Uterus (tissue), 4 donors: ENCODE measurements around the gene ASNSD1. TPM values are rescaled to one million over a fixed set of nuclear protein-coding genes. Genes with fewer than 3 reads are reported as not detected.
"Not testable (repeated sequence)": the region's sequence is repeated elsewhere in the genome, so short reads cannot be mapped to it uniquely, and the experiment has no call there.

Experiments
- DNase-seq, 2 donors: peaks; one replicate each; pipeline ENCODE4 v3.0.0-alpha.2; 2019 to 2020
- H3K27ac ChIP-seq, 2 donors: fragments of 200-600 bp; sonication (generic); 1 replicate in 1 of 2; 2 replicates in 1 of 2; pipeline ENCODE4 v1.5.1; 2016 to 2018
- H3K27me3 ChIP-seq, 2 donors: fragments of 200-600 bp; sonication (generic); one replicate each; pipeline ENCODE4 v1.5.1; 2018 to 2019; ENCODE audit warnings: control low read depth in 1 of 2
- H3K36me3 ChIP-seq, 2 donors: fragments of 200-600 bp; sonication (generic); one replicate each; pipeline ENCODE4 v1.5.1; 2019; ENCODE audit warnings: control low read depth in 1 of 2
- H3K4me1 ChIP-seq, 2 donors: fragments of 200-600 bp; sonication (generic); one replicate each; pipeline ENCODE4 v1.5.1; 2018 to 2019; ENCODE audit warnings: control low read depth in 1 of 2
- H3K4me3 ChIP-seq, 2 donors: fragments of 200-600 bp; sonication (generic); 1 replicate in 1 of 2; 2 replicates in 1 of 2; pipeline ENCODE4 v1.5.1; 2018 to 2019; ENCODE audit warnings: mild to moderate bottlenecking in 1 of 2
- H3K9me3 ChIP-seq, 2 donors: fragments of 200-600 bp; sonication (generic); one replicate each; pipeline ENCODE4 v1.5.1; 2019; ENCODE audit warnings: control low read depth in 1 of 2
- CTCF ChIP-seq, 4 experiments: fragments of 200-600 bp in 2 of 4; fragments of 450-650 bp in 2 of 4; sonication (generic) in 2 of 4; IDR thresholded peaks; one replicate each; pipeline ENCODE4 v1.5.1; 2016 to 2019; ENCODE audit warnings: antibody characterized with exemption in 4 of 4, mild to moderate bottlenecking in 2 of 4, moderate library complexity in 1 of 4
- POLR2A ChIP-seq, 2 donors: fragments of 450-650 bp; IDR thresholded peaks; one replicate each; pipeline ENCODE4 v1.6.1; 2016; ENCODE audit warnings: antibody characterized with exemption in 2 of 2, mild to moderate bottlenecking in 1 of 2, moderate library complexity in 1 of 2
- intact Hi-C: fragments of 100-400 bp; cut with DNase I; formaldehyde crosslinking; loops from one replicate; pipeline ENCODE4 v1.15.1; 2023; ENCODE audit warnings: low total_unique reads
- total RNA-seq, 4 donors: library from RNA; depleted of rRNA in 3 of 4; stranded (reverse); fragments of >200 nt in 3 of 4; gene quantifications; one replicate each; pipeline versions ENCODE4 v1.1.0 to v1.2.4, GENCODE V29; 2014 to 2023
- donor health status: DM: yes; HTN: yes; CAD: no.

The ASNSD1 gene
- total RNA-seq, 4 donors from 2014 or later: 46.2 to 94.4 (median 56.6) TPM

- Histone ChIP-seq H3K4me1 (peaks cover 0 to 11% of the 10 kb centered on the region in 2 donors), H3K27ac (peak overlapping the region; percentile 86 to 92), H3K27me3 (no peaks in the 10 kb centered on the region), H3K4me3 (peak overlapping the region; percentile 72 to 74), H3K9me3 (no peaks in the 10 kb centered on the region), H3K36me3 (no peaks in the 10 kb centered on the region)
- TF ChIP-seq POLR2A (IDR thresholded peaks at IDR 0.05) (no peak), CTCF (IDR thresholded peaks at IDR 0.05) (no peak)
- intact Hi-C loops: no loop called here
- DNase-seq: no peak
Measured at GRCh38 chr2:189661957-189662321, 680 bp downstream of the ASNSD1 start.

- Histone ChIP-seq H3K4me1 (peaks cover 0 to 11% of the 10 kb centered on the region in 2 donors), H3K27ac (peak overlapping the region; percentile 86 to 92), H3K36me3 (no peaks in the 10 kb centered on the region), H3K4me3 (peak overlapping the region; percentile 72 to 74), H3K9me3 (no peaks in the 10 kb centered on the region), H3K27me3 (no peaks in the 10 kb centered on the region)
- DNase-seq: no peak
- TF ChIP-seq CTCF (IDR thresholded peaks at IDR 0.05): no peak
- intact Hi-C loops: no loop called here
Measured at GRCh38 chr2:189662669-189663226, 1.5 kb downstream of the ASNSD1 start.

- H3K4me3 ChIP-seq, H3K36me3 ChIP-seq, H3K27ac ChIP-seq, H3K27me3 ChIP-seq, H3K9me3 ChIP-seq, intact Hi-C loops, DNase-seq: not testable (repeated sequence)
- H3K4me1 ChIP-seq: peaks cover 0 to 11% of the 10 kb centered on the region in 2 donors
Measured at GRCh38 chr2:189663319-189663718, 2.1 kb downstream of the ASNSD1 start.

- intact Hi-C loops: no loop called here
- H3K4me1 ChIP-seq: no peaks in the 10 kb centered on the region
- DNase-seq: no peak
- no peaks in the 10 kb centered on the region for H3K36me3 ChIP-seq
- H3K27me3 ChIP-seq: no peaks in the 10 kb centered on the region
- H3K4me3 ChIP-seq: no peak overlapping the region
- TF ChIP-seq CTCF (IDR thresholded peaks at IDR 0.05) (no peak), POLR2A (IDR thresholded peaks at IDR 0.05) (no peak)
- H3K27ac ChIP-seq: no peak overlapping the region
- no peaks in the 10 kb centered on the region for H3K9me3 ChIP-seq
Measured at GRCh38 chr2:189669913-189670312, 8.7 kb downstream of the ASNSD1 start.

GRCh38 chr2:189673661-189674373, 12.6 kb downstream of the ASNSD1 start:
- H3K27me3 ChIP-seq: no peaks in the 10 kb centered on the region
- H3K27ac ChIP-seq: peak overlapping the region; percentile 95 to 96
- TF ChIP-seq CTCF (IDR thresholded peaks at IDR 0.05) (no peak), POLR2A (IDR thresholded peaks at IDR 0.05) (no peak)
- DNase-seq: no peak
- H3K4me1 ChIP-seq: no peaks in the 10 kb centered on the region
- intact Hi-C loops: no loop called here
- no peaks in the 10 kb centered on the region for H3K9me3 ChIP-seq
- H3K36me3 ChIP-seq: no peaks in the 10 kb centered on the region
- H3K4me3 ChIP-seq: peak overlapping the region; percentile 47 to 54
